Midbrain (tissue), 1 donor: Measurements from ENCODE around the gene COL26A1.
"Not testable (repeated sequence)": the region's sequence is repeated elsewhere in the genome, so short reads cannot be mapped to it uniquely, and the experiment has no call there.

Source experiments
- DNase-seq: peaks from one replicate; lab custom pipeline; 2025; lab: John Stamatoyannopoulos, UW

COL26A1 gene

GRCh38 chr7:101598422-101598985, 235.8 kb downstream of the COL26A1 start:
- DNase-seq = no peak

- DNase-seq = no peak
Observed at GRCh38 chr7:101598986-101599771, 236.5 kb downstream of the COL26A1 start.

GRCh38 chr7:101599787-101600186, 237.1 kb downstream of the COL26A1 start:
- DNase-seq = no peak

- DNase-seq = no peak
Observed at GRCh38 chr7:101602082-101602481, 239.4 kb downstream of the COL26A1 start.

GRCh38 chr7:101602484-101603241, 240.0 kb downstream of the COL26A1 start:
- DNase-seq = peak; percentile 61

- DNase-seq = no peak
Observed at GRCh38 chr7:101604331-101604933, 241.8 kb downstream of the COL26A1 start.

GRCh38 chr7:101604934-101605332, 242.3 kb downstream of the COL26A1 start:
- not testable (repeated sequence) for DNase-seq

GRCh38 chr7:101605611-101606497, 243.2 kb downstream of the COL26A1 start:
- no peak for DNase-seq

- no peak for DNase-seq
Observed at GRCh38 chr7:101606498-101606923, 243.8 kb downstream of the COL26A1 start.
